GM18951 (cell line): ENCODE data around the gene CPNE4.

Experiments
- POLR2A ChIP-seq: IDR thresholded peaks from 4 replicates; pipeline ENCODE4 v1.6.1; 2011; ENCODE audit warnings: mild to moderate bottlenecking; ENCODE audit not compliant: insufficient read length, insufficient read depth; ENCODE audit errors: extremely low read depth
- in situ Hi-C: fragments of 300-500 bp; cut with MboI; formaldehyde crosslinking; loops from one replicate; pipeline ENCODE4 v1.12.0; 2022; ENCODE audit warnings: low sequenced_read_pairs, mixed read lengths, inconsistent platforms; ENCODE audit not compliant: unreplicated experiment

CPNE4 gene

GRCh38 chr3:131491775-131492174 is 543.0 kb downstream of the CPNE4 start:
- in situ Hi-C loops, result loop anchor here (25.0 kb wide), 1 partner anchor 454 kb away; the partner anchor contains the start of genes ASTE1 and NEK11
- TF ChIP-seq POLR2A, result no peak

GRCh38 chr3:131491084-131491483 is 543.7 kb downstream of the CPNE4 start:
- TF ChIP-seq POLR2A, result no peak
- in situ Hi-C loops, result loop anchor here (25.0 kb wide), 1 partner anchor 454 kb away; the partner anchor contains the start of genes ASTE1 and NEK11

GRCh38 chr3:131486545-131486944 is 548.3 kb downstream of the CPNE4 start:
- in situ Hi-C loops, result loop anchor here (25.0 kb wide), 1 partner anchor 449 kb away; the partner anchor contains the start of genes ASTE1 and NEK11

- no peak for TF ChIP-seq POLR2A
- in situ Hi-C loops, result loop anchor here (25.0 kb wide), 1 partner anchor 448 kb away; the partner anchor contains the start of genes ASTE1 and NEK11
Observed at GRCh38 chr3:131485119-131485518, 549.7 kb downstream of the CPNE4 start.

GRCh38 chr3:131484496-131485111 is 550.2 kb downstream of the CPNE4 start:
- in situ Hi-C loops, result loop anchor here (25.0 kb wide), 1 partner anchor 447 kb away; the partner anchor contains the start of genes ASTE1 and NEK11
- TF ChIP-seq POLR2A, result no peak
